ENCODE data around the gene ZSCAN21.

The ZSCAN21 gene

DNA sequence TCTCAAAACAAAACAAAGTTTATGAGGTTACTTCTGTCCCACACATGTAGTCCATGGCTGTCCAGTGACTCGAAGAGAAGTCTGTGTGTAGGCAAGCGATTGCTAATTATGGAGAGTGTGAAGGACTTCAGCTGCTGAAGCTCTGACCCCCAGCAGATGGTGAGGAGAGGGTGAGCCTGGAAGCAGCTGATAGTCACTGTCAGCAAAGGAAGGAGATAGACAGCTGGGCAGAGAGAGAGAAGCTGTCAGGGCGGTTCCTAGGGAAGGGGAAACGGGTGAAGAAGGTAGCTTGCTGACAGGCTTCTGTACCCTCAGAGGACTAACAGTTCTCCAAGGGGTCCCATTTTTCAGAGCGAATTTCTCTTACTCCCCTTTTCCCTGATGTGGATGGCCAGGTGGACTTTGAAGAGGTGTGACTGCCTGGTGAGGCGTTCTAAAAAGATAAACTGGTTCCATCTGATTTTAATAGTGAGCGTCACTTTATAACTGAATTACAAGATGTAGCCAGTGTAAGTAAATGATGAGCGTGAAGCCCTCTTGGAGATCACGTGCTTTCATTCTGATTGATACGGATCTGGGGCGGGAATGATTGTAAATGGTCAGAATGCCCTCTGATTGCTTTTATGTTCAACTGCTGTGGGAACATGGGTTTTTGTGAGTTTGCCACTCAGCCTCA, 12.1 kb downstream of the ZSCAN21 start:
- Histone ChIP-seq H3K9me3 (ENCODE audit: control insufficient read depth in 1 of 2, low read length in 2 of 2) (no peaks in the 10 kb centered on the region), H3K4me3 (ENCODE audit: low read depth in 1 of 2, low read length in 2 of 2) (no peak overlapping the region), H3K4me1 (ENCODE audit: control insufficient read depth in 1 of 2, insufficient read depth in 2 of 2, low read length in 2 of 2) (peaks cover 0 to 13% of the 10 kb centered on the region in 2 donors), H3K36me3 (ENCODE audit: control insufficient read depth in 1 of 2, insufficient read depth in 2 of 2, low read length in 2 of 2) (peaks cover 31 to 58% of the 10 kb centered on the region in 2 donors), H3K27ac (ENCODE audit: low read length) (no peak overlapping the region), H3K27me3 (ENCODE audit: low read depth, low read length) (no peaks in the 10 kb centered on the region)

GRCh38 chr7:100063376-100063775, 13.8 kb downstream of the ZSCAN21 start:
- Histone ChIP-seq H3K36me3 (ENCODE audit: control insufficient read depth in 1 of 2, insufficient read depth in 2 of 2, low read length in 2 of 2) (peaks cover 22 to 41% of the 10 kb centered on the region in 2 donors), H3K4me3 (ENCODE audit: low read depth in 1 of 2, low read length in 2 of 2) (no peak overlapping the region), H3K27me3 (ENCODE audit: low read depth, low read length) (no peaks in the 10 kb centered on the region), H3K9me3 (ENCODE audit: control insufficient read depth in 1 of 2, low read length in 2 of 2) (no peaks in the 10 kb centered on the region), H3K27ac (ENCODE audit: low read length) (no peak overlapping the region), H3K4me1 (ENCODE audit: control insufficient read depth in 1 of 2, insufficient read depth in 2 of 2, low read length in 2 of 2) (peaks cover 0 to 13% of the 10 kb centered on the region in 2 donors)

DNA sequence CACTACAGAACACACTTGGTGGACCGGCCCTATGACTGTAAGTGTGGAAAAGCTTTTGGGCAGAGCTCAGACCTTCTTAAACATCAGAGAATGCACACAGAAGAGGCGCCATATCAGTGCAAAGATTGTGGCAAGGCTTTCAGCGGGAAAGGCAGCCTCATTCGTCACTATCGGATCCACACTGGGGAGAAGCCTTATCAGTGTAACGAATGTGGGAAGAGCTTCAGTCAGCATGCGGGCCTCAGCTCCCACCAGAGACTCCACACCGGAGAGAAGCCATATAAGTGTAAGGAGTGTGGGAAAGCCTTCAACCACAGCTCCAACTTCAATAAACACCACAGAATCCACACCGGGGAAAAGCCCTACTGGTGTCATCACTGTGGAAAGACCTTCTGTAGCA, 14.6 kb downstream of the ZSCAN21 start:
- Histone ChIP-seq H3K4me1 (ENCODE audit: control insufficient read depth in 1 of 2, insufficient read depth in 2 of 2, low read length in 2 of 2) (peaks cover 0 to 13% of the 10 kb centered on the region in 2 donors), H3K4me3 (ENCODE audit: low read depth in 1 of 2, low read length in 2 of 2) (no peak overlapping the region), H3K27me3 (ENCODE audit: low read depth, low read length) (no peaks in the 10 kb centered on the region), H3K9me3 (ENCODE audit: control insufficient read depth in 1 of 2, low read length in 2 of 2) (no peaks in the 10 kb centered on the region), H3K36me3 (ENCODE audit: control insufficient read depth in 1 of 2, insufficient read depth in 2 of 2, low read length in 2 of 2) (peaks cover 17 to 36% of the 10 kb centered on the region in 2 donors), H3K27ac (ENCODE audit: low read length) (no peak overlapping the region)

- H3K4me3 ChIP-seq (ENCODE audit: low read depth in 1 of 2, low read length in 2 of 2), result no peak overlapping the region
- H3K27me3 ChIP-seq (ENCODE audit: low read depth, low read length), result no peaks in the 10 kb centered on the region
- H3K4me1 ChIP-seq (ENCODE audit: control insufficient read depth in 1 of 2, insufficient read depth in 2 of 2, low read length in 2 of 2), result peaks cover 0 to 13% of the 10 kb centered on the region in 2 donors
- H3K36me3 ChIP-seq (ENCODE audit: control insufficient read depth in 1 of 2, insufficient read depth in 2 of 2, low read length in 2 of 2), result peaks cover 22 to 42% of the 10 kb centered on the region in 2 donors
- H3K27ac ChIP-seq (ENCODE audit: low read length), result no peak overlapping the region
- H3K9me3 ChIP-seq (ENCODE audit: control insufficient read depth in 1 of 2, low read length in 2 of 2), result peaks cover 1 to 2% of the 10 kb centered on the region in 2 donors
Measured at GRCh38 chr7:100065452-100066186, 16.0 kb downstream of the ZSCAN21 start.

DNA sequence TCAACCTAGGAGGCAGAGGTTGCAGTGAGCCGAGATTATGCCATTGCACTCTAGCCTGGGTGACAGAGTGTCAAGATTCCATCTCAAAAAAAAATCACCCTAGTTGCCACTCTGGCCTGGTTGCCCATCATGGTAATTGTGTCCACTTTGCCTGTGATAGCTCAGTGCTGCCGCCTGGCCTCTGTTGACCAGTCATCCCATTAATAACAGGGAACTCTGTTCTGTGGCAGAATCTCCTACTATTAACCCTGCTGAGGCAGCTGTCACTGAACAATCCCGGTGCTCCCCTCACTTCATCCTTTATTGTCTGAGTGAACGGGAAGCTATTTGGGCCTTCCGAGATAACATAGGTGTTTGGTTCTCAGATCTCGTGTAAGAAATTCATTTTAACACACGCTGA, 17.4 kb downstream of the ZSCAN21 start:
- no peaks in the 10 kb centered on the region for H3K27me3 ChIP-seq (ENCODE audit: low read depth, low read length)
- H3K4me1 ChIP-seq (ENCODE audit: control insufficient read depth in 1 of 2, insufficient read depth in 2 of 2, low read length in 2 of 2), result peaks cover 0 to 13% of the 10 kb centered on the region in 2 donors
- no peak overlapping the region for H3K27ac ChIP-seq (ENCODE audit: low read length)
- H3K4me3 ChIP-seq (ENCODE audit: low read depth in 1 of 2, low read length in 2 of 2), result no peak overlapping the region
- peaks cover 15% of the 10 kb centered on the region in 2 donors for H3K9me3 ChIP-seq (ENCODE audit: control insufficient read depth in 1 of 2, low read length in 2 of 2)
- peaks cover 35 to 42% of the 10 kb centered on the region in 2 donors for H3K36me3 ChIP-seq (ENCODE audit: control insufficient read depth in 1 of 2, insufficient read depth in 2 of 2, low read length in 2 of 2)

DNA sequence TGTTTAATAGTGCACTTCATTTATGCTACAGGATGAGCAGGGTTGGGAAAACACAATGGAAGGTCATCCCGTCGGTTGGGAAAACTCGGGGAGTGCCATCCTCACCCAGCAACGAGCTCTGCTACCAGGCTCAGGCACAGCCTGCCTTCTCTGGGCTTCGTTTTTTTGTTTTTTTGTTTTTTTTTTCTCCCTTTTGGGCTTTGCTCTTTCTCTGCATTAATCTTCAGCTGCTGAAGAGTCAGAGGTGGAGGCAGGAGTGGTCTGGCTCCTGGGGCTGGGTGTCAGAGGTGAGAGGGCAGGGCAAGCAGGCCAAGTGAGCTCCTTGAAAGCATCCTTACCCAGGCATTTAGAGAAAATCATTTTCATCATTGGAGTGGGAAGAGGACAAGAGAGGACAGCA, 20.4 kb downstream of the ZSCAN21 start:
- H3K27me3 ChIP-seq (ENCODE audit: low read depth, low read length), result no peaks in the 10 kb centered on the region
- H3K9me3 ChIP-seq (ENCODE audit: control insufficient read depth in 1 of 2, low read length in 2 of 2), result peaks cover 20 to 22% of the 10 kb centered on the region in 2 donors
- no peak overlapping the region for H3K27ac ChIP-seq (ENCODE audit: low read length)
- peaks cover 0 to 11% of the 10 kb centered on the region in 2 donors for H3K4me1 ChIP-seq (ENCODE audit: control insufficient read depth in 1 of 2, insufficient read depth in 2 of 2, low read length in 2 of 2)
- peaks cover 50 to 59% of the 10 kb centered on the region in 2 donors for H3K36me3 ChIP-seq (ENCODE audit: control insufficient read depth in 1 of 2, insufficient read depth in 2 of 2, low read length in 2 of 2)
- H3K4me3 ChIP-seq (ENCODE audit: low read depth in 1 of 2, low read length in 2 of 2), result no peak overlapping the region

GRCh38 chr7:100071018-100071723, 21.6 kb downstream of the ZSCAN21 start:
- Histone ChIP-seq H3K36me3 (ENCODE audit: control insufficient read depth in 1 of 2, insufficient read depth in 2 of 2, low read length in 2 of 2) (peaks cover 60 to 71% of the 10 kb centered on the region in 2 donors), H3K27me3 (ENCODE audit: low read depth, low read length) (no peaks in the 10 kb centered on the region), H3K4me3 (ENCODE audit: low read depth in 1 of 2, low read length in 2 of 2) (peak overlapping the region in 1 of 2 donors; percentile 30), H3K4me1 (ENCODE audit: control insufficient read depth in 1 of 2, insufficient read depth in 2 of 2, low read length in 2 of 2) (no peaks in the 10 kb centered on the region), H3K27ac (ENCODE audit: low read length) (no peak overlapping the region), H3K9me3 (ENCODE audit: control insufficient read depth in 1 of 2, low read length in 2 of 2) (peaks cover 20 to 22% of the 10 kb centered on the region in 2 donors)

GRCh38 chr7:100072462-100072861, 22.9 kb downstream of the ZSCAN21 start:
- Histone ChIP-seq H3K4me1 (ENCODE audit: control insufficient read depth in 1 of 2, insufficient read depth in 2 of 2, low read length in 2 of 2) (no peaks in the 10 kb centered on the region), H3K27me3 (ENCODE audit: low read depth, low read length) (no peaks in the 10 kb centered on the region), H3K27ac (ENCODE audit: low read length) (no peak overlapping the region), H3K4me3 (ENCODE audit: low read depth in 1 of 2, low read length in 2 of 2) (peak overlapping the region in 1 of 2 donors; percentile 30), H3K9me3 (ENCODE audit: control insufficient read depth in 1 of 2, low read length in 2 of 2) (peaks cover 20 to 22% of the 10 kb centered on the region in 2 donors), H3K36me3 (ENCODE audit: control insufficient read depth in 1 of 2, insufficient read depth in 2 of 2, low read length in 2 of 2) (peaks cover 68 to 82% of the 10 kb centered on the region in 2 donors)

DNA sequence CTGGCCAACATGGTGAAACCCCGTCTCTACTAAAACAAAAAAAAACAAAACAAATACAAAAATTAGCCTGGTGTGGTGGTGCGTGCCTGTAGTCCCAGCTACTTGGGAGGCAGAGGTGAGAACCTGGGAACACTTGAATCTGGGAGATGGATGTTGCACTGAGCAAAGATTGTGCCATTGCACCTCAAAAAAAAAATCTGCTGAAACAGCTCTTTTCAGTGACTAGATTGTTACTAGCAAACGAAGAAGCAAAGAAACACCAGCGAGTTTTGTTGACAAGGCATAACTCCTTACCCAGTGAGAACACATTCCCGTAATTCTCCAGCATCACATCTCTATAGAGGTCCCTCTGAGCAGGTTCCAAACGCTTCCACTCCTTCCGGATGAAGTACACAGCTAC, 25.3 kb downstream of the ZSCAN21 start:
- H3K4me1 ChIP-seq (ENCODE audit: control insufficient read depth in 1 of 2, insufficient read depth in 2 of 2, low read length in 2 of 2), result peaks cover 0 to 10% of the 10 kb centered on the region in 2 donors
- H3K4me3 ChIP-seq (ENCODE audit: low read depth in 1 of 2, low read length in 2 of 2), result no peak overlapping the region
- peaks cover 20 to 22% of the 10 kb centered on the region in 2 donors for H3K9me3 ChIP-seq (ENCODE audit: control insufficient read depth in 1 of 2, low read length in 2 of 2)
- H3K27ac ChIP-seq (ENCODE audit: low read length), result no peak overlapping the region
- peaks cover 66 to 83% of the 10 kb centered on the region in 2 donors for H3K36me3 ChIP-seq (ENCODE audit: control insufficient read depth in 1 of 2, insufficient read depth in 2 of 2, low read length in 2 of 2)
- no peaks in the 10 kb centered on the region for H3K27me3 ChIP-seq (ENCODE audit: low read depth, low read length)

GRCh38 chr7:100075418-100075817, 25.8 kb downstream of the ZSCAN21 start:
- Histone ChIP-seq H3K4me3 (ENCODE audit: low read depth in 1 of 2, low read length in 2 of 2) (no peak overlapping the region), H3K27ac (ENCODE audit: low read length) (no peak overlapping the region), H3K4me1 (ENCODE audit: control insufficient read depth in 1 of 2, insufficient read depth in 2 of 2, low read length in 2 of 2) (peaks cover 0 to 16% of the 10 kb centered on the region in 2 donors), H3K36me3 (ENCODE audit: control insufficient read depth in 1 of 2, insufficient read depth in 2 of 2, low read length in 2 of 2) (peaks cover 61 to 77% of the 10 kb centered on the region in 2 donors), H3K9me3 (ENCODE audit: control insufficient read depth in 1 of 2, low read length in 2 of 2) (peaks cover 20 to 22% of the 10 kb centered on the region in 2 donors), H3K27me3 (ENCODE audit: low read depth, low read length) (no peaks in the 10 kb centered on the region)

DNA sequence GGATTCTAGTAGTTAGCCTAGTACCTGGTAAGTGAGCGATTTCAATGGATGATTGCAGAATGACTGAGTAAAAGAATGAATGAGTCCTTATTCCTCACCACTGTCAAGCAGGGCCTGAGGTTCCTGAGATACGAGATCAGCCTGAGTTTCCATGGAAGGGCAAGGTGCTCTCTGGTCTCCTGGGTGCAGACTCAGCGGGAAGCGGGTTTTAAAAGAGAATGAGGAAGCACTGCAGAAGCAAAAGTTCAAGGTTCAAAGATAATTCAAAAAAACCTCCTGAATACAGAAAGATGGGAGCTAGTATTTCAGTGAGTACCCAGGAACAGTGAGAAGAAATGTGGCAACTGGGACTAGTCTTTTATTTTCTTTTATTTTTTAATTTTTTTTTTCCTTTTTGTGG, 27.6 kb downstream of the ZSCAN21 start:
- Histone ChIP-seq H3K9me3 (ENCODE audit: control insufficient read depth in 1 of 2, low read length in 2 of 2) (peaks cover 2 to 4% of the 10 kb centered on the region in 2 donors), H3K4me1 (ENCODE audit: control insufficient read depth in 1 of 2, insufficient read depth in 2 of 2, low read length in 2 of 2) (peaks cover 0 to 21% of the 10 kb centered on the region in 2 donors), H3K36me3 (ENCODE audit: control insufficient read depth in 1 of 2, insufficient read depth in 2 of 2, low read length in 2 of 2) (peaks cover 43 to 59% of the 10 kb centered on the region in 2 donors), H3K4me3 (ENCODE audit: low read depth in 1 of 2, low read length in 2 of 2) (no peak overlapping the region), H3K27ac (ENCODE audit: low read length) (no peak overlapping the region), H3K27me3 (ENCODE audit: low read depth, low read length) (no peaks in the 10 kb centered on the region)

All from muscle layer of duodenum (tissue), 2 donors.